ENCODE measurements around the gene KANSL3.

KANSL3 gene

DNA sequence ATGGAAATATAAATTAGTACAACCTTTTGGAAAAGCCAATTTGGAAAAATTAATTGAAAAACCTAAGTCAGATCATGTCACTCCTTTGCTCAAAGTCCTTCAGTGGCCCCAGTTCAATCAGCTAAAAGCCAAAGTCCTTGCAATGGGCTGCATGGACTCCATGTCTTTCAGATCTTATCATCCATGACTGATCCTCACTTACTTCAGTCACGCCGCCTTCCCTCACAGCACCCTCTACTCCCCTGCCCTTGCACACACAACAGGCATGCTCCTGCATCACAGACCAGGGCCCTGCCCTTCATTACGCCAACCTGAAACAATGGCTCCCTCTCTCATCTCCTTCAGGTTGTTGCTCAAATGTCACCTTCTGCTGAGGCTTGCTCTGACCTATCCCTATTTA, 15.6 kb downstream of the KANSL3 start:
- no peak overlapping the region for H3K4me3 ChIP-seq (ENCODE audit: low read length)
- DNase-seq (ENCODE audit: low read depth), result no peak
- TF ChIP-seq, protein P1, sequence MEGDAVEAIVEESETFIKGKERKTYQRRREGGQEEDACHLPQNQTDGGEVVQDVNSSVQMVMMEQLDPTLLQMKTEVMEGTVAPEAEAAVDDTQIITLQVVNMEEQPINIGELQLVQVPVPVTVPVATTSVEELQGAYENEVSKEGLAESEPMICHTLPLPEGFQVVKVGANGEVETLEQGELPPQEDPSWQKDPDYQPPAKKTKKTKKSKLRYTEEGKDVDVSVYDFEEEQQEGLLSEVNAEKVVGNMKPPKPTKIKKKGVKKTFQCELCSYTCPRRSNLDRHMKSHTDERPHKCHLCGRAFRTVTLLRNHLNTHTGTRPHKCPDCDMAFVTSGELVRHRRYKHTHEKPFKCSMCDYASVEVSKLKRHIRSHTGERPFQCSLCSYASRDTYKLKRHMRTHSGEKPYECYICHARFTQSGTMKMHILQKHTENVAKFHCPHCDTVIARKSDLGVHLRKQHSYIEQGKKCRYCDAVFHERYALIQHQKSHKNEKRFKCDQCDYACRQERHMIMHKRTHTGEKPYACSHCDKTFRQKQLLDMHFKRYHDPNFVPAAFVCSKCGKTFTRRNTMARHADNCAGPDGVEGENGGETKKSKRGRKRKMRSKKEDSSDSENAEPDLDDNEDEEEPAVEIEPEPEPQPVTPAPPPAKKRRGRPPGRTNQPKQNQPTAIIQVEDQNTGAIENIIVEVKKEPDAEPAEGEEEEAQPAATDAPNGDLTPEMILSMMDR (conservative IDR thresholded peaks at IDR 0.05; ENCODE audit: low read length), result no peak

DNA sequence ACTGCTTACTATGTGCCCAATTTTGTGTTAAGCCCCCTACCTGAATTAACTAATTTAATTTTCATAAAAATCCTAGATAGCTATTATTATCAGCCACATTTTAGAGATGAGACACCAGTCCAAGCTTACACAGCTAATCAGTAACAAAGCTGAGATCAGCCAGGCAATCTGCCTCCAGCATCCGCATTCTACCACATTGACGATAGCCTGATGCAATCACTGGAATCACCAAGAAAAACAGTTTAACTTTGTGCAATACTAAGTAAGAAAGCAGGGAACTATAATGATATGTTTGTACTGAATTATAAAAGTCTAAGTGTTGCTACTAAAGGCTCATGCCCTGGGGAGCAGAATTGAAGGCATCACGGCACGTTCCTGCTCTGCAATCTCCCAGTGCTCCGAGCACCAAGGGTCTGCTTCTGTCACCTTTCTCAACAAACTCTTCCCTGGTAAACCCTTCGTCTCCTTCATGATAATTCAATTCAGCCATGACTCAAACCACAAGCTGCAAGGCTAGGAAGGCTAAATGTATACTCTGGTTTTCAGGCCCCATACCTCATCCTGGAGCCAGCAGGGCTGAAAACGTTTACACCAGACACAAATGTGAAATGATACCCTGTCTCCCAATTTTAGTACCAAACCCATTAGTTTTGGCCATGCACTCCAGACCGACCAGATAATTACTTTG, 19.4 kb downstream of the KANSL3 start:
- DNase-seq (ENCODE audit: low read depth), result peak; percentile 56

DNA sequence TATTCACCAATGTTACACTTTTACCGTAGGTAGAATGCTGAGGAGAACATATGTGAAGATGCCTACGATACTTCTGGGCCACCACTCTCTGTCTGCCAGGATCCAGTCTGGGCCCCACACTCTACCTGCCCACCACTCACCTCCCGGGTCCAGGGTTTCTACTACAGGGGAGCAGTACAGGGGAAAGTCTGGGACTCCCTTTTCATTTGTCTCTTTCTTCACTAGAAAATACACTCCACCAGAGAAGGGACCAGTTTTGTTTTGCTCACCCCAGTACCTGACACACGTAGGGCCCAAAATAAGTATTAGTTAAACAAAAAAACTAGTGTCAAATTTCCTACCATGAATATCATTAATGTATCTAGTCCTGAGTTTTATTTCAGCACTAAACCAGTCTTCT, 21.1 kb downstream of the KANSL3 start:
- no peak for DNase-seq (ENCODE audit: low read depth)
- H3K4me3 ChIP-seq (ENCODE audit: low read length), result no peak overlapping the region
- TF ChIP-seq, protein P1 (conservative IDR thresholded peaks at IDR 0.05; ENCODE audit: low read length), result no peak

More for the DNA sequence above, 19.4 kb downstream of the KANSL3 start:
- no peak overlapping the region for H3K4me3 ChIP-seq (ENCODE audit: low read length)
- TF ChIP-seq, protein P1 (conservative IDR thresholded peaks at IDR 0.05; ENCODE audit: low read length), result no peak

DNA sequence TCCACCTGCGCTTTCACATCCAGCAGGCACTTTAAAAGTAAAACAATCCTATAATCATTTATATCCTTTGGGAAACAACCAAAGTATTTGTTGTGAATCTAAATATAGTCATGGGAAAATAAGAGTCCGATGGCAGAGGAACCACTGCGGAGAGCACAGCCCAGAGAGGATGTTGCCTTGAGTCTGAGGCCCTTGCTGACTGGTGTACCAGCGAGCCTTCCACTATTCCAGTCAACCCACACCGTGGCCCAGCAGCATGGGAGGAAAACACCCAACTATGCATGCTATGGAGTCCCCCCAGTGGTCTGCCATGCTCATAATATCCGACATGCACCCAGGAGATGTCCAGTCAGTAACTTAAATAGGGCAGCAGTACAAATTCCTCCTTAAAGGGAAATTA, 21.6 kb downstream of the KANSL3 start:
- DNase-seq (ENCODE audit: low read depth), result no peak
- no peak overlapping the region for H3K4me3 ChIP-seq (ENCODE audit: low read length)
- TF ChIP-seq, protein P1 (conservative IDR thresholded peaks at IDR 0.05; ENCODE audit: low read length), result no peak

DNA sequence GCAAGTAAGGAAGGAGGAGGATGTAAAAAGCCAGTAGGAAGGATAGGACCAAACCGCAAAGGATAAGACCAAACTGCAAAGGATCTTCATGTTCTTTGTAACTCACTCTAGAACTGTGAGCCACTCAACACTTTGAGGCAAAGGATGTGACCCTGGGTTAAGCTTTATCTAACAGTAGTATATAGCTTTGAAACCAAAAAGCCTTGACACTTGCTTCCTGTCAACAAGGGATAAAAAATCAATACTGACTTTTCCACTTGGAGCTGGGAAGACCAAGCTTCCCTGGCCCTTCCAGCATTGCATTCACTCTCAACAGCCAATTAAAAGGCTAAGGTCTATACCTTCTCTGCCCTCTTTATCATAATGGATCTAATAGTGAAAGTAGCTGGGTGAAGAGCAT, 22.0 kb downstream of the KANSL3 start:
- no peak for DNase-seq (ENCODE audit: low read depth)

DNA sequence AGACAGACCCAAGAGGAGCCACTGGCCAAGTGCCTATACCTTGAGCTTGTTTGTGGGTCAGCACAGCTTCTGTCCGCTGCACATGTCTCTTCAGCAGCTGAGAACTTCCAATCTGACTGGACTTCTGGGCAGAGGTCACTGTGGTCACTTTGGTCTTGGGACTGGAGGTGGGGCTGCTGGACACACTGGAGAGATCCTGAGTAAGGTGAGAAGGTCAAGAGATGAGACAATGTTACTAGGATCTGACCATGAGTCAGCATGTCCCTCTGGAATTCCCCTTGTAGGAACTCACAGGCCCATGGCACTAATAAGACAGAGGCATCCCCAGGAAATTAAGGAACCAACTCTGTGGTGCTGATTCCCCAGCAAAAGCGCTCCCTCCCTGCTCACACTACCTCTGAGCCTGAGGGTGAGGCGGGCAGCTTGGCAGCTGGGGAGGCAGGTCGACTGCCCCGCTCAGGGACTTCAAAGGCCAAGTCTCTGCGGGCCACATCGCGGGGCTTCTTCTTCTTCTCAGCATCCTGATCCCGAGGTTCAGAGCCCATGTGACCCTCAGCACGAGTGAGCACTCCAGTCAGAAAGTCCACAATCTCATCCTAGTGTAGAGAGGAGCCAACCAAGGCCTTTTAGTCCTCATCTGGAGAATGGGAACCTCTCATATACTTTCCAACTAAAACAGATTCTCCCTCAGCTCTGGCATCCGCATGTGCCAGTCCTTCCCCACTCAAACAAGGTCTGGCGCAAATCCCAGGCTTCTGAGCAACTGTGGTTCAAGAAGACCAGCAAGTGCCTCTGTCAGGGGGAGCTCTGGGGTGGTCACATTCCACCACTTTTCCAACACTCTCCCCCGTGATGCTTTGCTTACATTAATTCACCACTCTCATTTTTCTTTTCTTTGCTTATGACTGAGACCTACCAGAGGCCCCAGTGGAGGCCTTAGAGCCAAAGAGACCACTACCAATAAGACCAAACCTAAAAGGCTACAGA, 29.4 kb downstream of the KANSL3 start:
- DNase-seq (ENCODE audit: low read depth), result peak; percentile 33
- no peak overlapping the region for H3K4me3 ChIP-seq (ENCODE audit: low read length)
- TF ChIP-seq, protein P1 (conservative IDR thresholded peaks at IDR 0.05; ENCODE audit: low read length), result no peak

More for the DNA sequence above, 22.0 kb downstream of the KANSL3 start:
- TF ChIP-seq, protein P1 (conservative IDR thresholded peaks at IDR 0.05; ENCODE audit: low read length), result no peak
- H3K4me3 ChIP-seq (ENCODE audit: low read length), result no peak overlapping the region

All from AG10803 (cell line).